ENCODE results near the gene B9D1. TPM values are rescaled to one million over a fixed set of nuclear protein-coding genes. Genes with fewer than 3 reads are reported as not detected.

B9D1 gene
- polyA plus RNA-seq, 3 donors = 1.0 TPM; not detected in 2

DNA sequence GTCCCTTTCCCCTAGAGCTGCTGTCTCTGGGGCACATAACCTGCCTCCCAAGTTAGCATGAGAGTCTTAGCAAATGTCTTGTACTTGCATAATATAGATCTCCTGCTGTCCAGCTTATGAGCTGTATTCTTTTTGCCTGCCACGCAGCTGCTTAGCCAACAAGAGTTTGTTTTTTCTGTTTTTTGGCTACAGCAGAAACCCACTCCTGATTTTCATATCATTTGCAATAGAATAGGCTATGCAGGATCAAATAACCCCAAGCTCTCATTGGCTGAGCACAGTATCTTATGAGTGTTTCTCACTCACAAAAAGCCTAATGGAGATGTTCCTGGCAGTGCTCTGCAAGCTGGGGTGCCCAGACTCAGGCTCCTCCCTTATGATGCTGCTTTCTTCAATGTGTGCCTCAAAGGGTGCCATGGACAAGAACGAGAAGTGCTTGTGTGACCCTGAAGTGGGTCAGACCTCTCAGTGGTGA is 23.1 kb downstream of the B9D1 start:
- Mint-ChIP-seq H3K9me3 (peaks cover 0 to 3% (median 0%) of the 10 kb centered on the region in 7 donors), H3K36me3 (no peaks in the 10 kb centered on the region), H3K4me1 (no peaks in the 10 kb centered on the region), H3K27ac (no peak overlapping the region), H3K4me3 (peak overlapping the region in 1 of 2 donors; percentile 11), H3K27me3 (ENCODE audit: low read depth in 3 of 3) (peaks cover 19 to 49% (median 25%) of the 10 kb centered on the region in 3 donors)
- Histone ChIP-seq H3K27ac (ENCODE audit: low read depth in 1 of 2, low read length in 2 of 2) (no peak overlapping the region), H3K36me3 (replicated peaks in 1 of 2; ENCODE audit: control insufficient read depth in 1 of 2, insufficient read depth in 2 of 2, low read length in 2 of 2) (no peaks in the 10 kb centered on the region), H4K20me1 (ENCODE audit: insufficient read depth, low read length) (no peaks in the 10 kb centered on the region), H3K79me2 (ENCODE audit: insufficient read depth, low read length) (no peaks in the 10 kb centered on the region), H3K9me3 (replicated peaks in 1 of 2; ENCODE audit: control insufficient read depth in 1 of 2, insufficient read depth in 1 of 2, low read length in 2 of 2) (no peaks in the 10 kb centered on the region), H3K4me1 (ENCODE audit: control insufficient read depth in 1 of 2, insufficient read depth in 2 of 2, low read length in 2 of 2) (no peaks in the 10 kb centered on the region), H3K27me3 (ENCODE audit: control insufficient read depth in 2 of 2, insufficient read depth in 2 of 2, low read length in 2 of 2) (peaks cover 0 to 34% of the 10 kb centered on the region in 2 donors), H3K9ac (ENCODE audit: insufficient read depth, low read length, poor library complexity, severe bottlenecking) (no peak overlapping the region), H3K4me2 (replicated peaks; ENCODE audit: extremely low read depth, low read length, poor library complexity, severe bottlenecking) (no peak overlapping the region), H2AFZ (ENCODE audit: insufficient read depth, low read depth, low read length, poor library complexity, severe bottlenecking) (no peak overlapping the region), H3K4me3 (replicated peaks in 1 of 3; ENCODE audit: low read depth in 2 of 3, low read length in 3 of 3) (no peak overlapping the region)
- TF ChIP-seq, protein P1, sequence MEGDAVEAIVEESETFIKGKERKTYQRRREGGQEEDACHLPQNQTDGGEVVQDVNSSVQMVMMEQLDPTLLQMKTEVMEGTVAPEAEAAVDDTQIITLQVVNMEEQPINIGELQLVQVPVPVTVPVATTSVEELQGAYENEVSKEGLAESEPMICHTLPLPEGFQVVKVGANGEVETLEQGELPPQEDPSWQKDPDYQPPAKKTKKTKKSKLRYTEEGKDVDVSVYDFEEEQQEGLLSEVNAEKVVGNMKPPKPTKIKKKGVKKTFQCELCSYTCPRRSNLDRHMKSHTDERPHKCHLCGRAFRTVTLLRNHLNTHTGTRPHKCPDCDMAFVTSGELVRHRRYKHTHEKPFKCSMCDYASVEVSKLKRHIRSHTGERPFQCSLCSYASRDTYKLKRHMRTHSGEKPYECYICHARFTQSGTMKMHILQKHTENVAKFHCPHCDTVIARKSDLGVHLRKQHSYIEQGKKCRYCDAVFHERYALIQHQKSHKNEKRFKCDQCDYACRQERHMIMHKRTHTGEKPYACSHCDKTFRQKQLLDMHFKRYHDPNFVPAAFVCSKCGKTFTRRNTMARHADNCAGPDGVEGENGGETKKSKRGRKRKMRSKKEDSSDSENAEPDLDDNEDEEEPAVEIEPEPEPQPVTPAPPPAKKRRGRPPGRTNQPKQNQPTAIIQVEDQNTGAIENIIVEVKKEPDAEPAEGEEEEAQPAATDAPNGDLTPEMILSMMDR (IDR thresholded peaks at IDR 0.05) = no peak
- DNase-seq = no peak
- intact Hi-C loops (cut with micrococcal nuclease) = loop anchor here in 1 of 2 donors (5.0 kb wide), 1 partner anchor 42 kb away; no protein-coding TSS in a partner anchor
- 100% methylated on average over 2 of the region's 2 CpGs for WGBS (ENCODE audit: insufficient coverage)

DNA sequence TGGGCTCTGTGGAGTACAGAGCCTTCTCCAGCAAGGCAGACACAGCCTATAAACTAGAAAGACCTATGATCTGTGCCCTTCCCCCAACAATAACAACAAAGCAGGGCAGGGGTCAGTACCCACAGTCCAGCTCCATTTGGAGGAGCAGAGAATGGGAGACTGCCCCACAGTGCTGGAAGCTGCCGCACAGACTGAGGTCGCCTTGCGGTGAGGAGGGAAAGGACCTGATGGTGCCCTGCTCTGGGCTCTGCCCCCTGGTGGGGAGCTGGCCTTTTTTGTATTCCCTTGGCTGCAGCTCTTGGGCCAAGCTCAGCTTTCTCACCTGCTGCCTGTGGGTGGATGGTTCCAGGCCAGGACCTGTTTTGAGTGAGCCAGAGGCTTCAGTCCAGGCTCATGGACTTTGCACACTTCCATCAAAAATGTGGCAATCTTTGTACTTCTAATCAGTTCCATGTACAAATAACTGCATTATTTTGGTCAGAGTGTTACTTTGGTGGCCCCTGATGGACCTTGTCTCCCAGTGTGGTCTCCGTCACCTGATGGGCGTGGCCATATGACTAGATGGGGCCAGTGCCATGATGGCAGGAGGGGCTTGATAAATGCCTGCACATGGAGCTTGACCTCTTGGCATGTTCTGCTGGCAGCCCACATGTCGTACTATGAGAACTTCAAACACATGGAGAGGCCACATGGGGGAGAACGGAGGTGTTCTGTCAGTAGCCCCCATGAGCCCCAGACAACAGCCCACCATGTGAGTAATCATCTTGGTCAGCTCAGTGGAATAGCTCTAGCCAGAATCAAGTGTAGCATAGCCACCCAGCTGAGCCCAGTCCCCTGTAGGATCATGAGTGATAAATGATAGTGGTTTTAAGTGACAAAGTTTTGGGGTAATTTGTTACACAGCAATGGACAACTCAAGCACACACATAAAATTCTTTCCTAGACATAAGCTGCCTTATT is 24.2 kb downstream of the B9D1 start:
- Histone ChIP-seq H2AFZ (ENCODE audit: insufficient read depth, low read depth, low read length, poor library complexity, severe bottlenecking) (no peak overlapping the region), H3K4me1 (ENCODE audit: control insufficient read depth in 1 of 2, insufficient read depth in 2 of 2, low read length in 2 of 2) (no peaks in the 10 kb centered on the region), H3K27me3 (ENCODE audit: control insufficient read depth in 2 of 2, insufficient read depth in 2 of 2, low read length in 2 of 2) (peaks cover 0 to 36% of the 10 kb centered on the region in 2 donors), H3K79me2 (ENCODE audit: insufficient read depth, low read length) (no peaks in the 10 kb centered on the region), H3K9ac (ENCODE audit: insufficient read depth, low read length, poor library complexity, severe bottlenecking) (no peak overlapping the region), H3K4me3 (replicated peaks in 1 of 3; ENCODE audit: low read depth in 2 of 3, low read length in 3 of 3) (no peak overlapping the region), H3K4me2 (replicated peaks; ENCODE audit: extremely low read depth, low read length, poor library complexity, severe bottlenecking) (no peak overlapping the region), H4K20me1 (ENCODE audit: insufficient read depth, low read length) (no peaks in the 10 kb centered on the region), H3K9me3 (replicated peaks in 1 of 2; ENCODE audit: control insufficient read depth in 1 of 2, insufficient read depth in 1 of 2, low read length in 2 of 2) (no peaks in the 10 kb centered on the region), H3K27ac (ENCODE audit: low read depth in 1 of 2, low read length in 2 of 2) (no peak overlapping the region), H3K36me3 (replicated peaks in 1 of 2; ENCODE audit: control insufficient read depth in 1 of 2, insufficient read depth in 2 of 2, low read length in 2 of 2) (no peaks in the 10 kb centered on the region)
- 49% methylated on average over 7 of the region's 7 CpGs for WGBS (ENCODE audit: insufficient coverage)
- TF ChIP-seq, protein P1 (IDR thresholded peaks at IDR 0.05) = peak; percentile 90
- Mint-ChIP-seq H3K27me3 (ENCODE audit: low read depth in 3 of 3) (peaks cover 20 to 54% (median 27%) of the 10 kb centered on the region in 3 donors), H3K27ac (no peak overlapping the region), H3K9me3 (peaks cover 0 to 3% (median 0%) of the 10 kb centered on the region in 7 donors), H3K4me1 (no peaks in the 10 kb centered on the region), H3K4me3 (no peak overlapping the region), H3K36me3 (no peaks in the 10 kb centered on the region)
- peak; percentile 61 to 73 (median 67) for DNase-seq
- intact Hi-C loops (cut with micrococcal nuclease) = loop anchor here in 1 of 2 donors (5.0 kb wide), 1 partner anchor 41 kb away; no protein-coding TSS in a partner anchor
